ENCODE measurements around the gene FBXL16. TPM values are rescaled to one million over a fixed set of nuclear protein-coding genes. Genes with fewer than 3 reads are reported as not detected.
A peak's percentile ranks its signal among the peaks of the same experiment; 100 is the strongest.

Gene FBXL16
- total RNA-seq, 1 donor: under 0.01 TPM

- H3K4me3 ChIP-seq (ENCODE audit: low read depth, low read length): no peak overlapping the region
- no peak for TF ChIP-seq CTCF (IDR thresholded peaks at IDR 0.05; ENCODE audit: insufficient read depth, low read length)
Observed at GRCh38 chr16:734208-734980, 28.8 kb upstream of the FBXL16 start.

GRCh38 chr16:733382-734207 lies 28.0 kb upstream of the FBXL16 start:
- no peak for DNase-seq (ENCODE audit: low read depth)
- no peak overlapping the region for H3K4me3 ChIP-seq (ENCODE audit: low read depth, low read length)
- TF ChIP-seq CTCF (IDR thresholded peaks at IDR 0.05; ENCODE audit: insufficient read depth, low read length): peak; percentile 40

More at GRCh38 chr16:734208-734980, 28.8 kb upstream of the FBXL16 start:
- no peak for DNase-seq (ENCODE audit: low read depth)

- TF ChIP-seq CTCF (IDR thresholded peaks at IDR 0.05; ENCODE audit: insufficient read depth, low read length): no peak
- no peak overlapping the region for H3K4me3 ChIP-seq (ENCODE audit: low read depth, low read length)
- no peak for DNase-seq (ENCODE audit: low read depth)
Observed at GRCh38 chr16:732936-733335, 27.3 kb upstream of the FBXL16 start.

GRCh38 chr16:732332-732731 lies 26.7 kb upstream of the FBXL16 start:
- no peak overlapping the region for H3K4me3 ChIP-seq (ENCODE audit: low read depth, low read length)
- no peak for DNase-seq (ENCODE audit: low read depth)
- no peak for TF ChIP-seq CTCF (IDR thresholded peaks at IDR 0.05; ENCODE audit: insufficient read depth, low read length)

- H3K4me3 ChIP-seq (ENCODE audit: low read depth, low read length): no peak overlapping the region
- TF ChIP-seq CTCF (IDR thresholded peaks at IDR 0.05; ENCODE audit: insufficient read depth, low read length): no peak
- DNase-seq (ENCODE audit: low read depth): no peak
Observed at GRCh38 chr16:730666-731509, 25.3 kb upstream of the FBXL16 start.

Measured in fibroblast of the aortic adventitia (primary cell).